BJ (cell line): Measurements from ENCODE around the gene ACTR3C. TPM values are rescaled to one million over a fixed set of nuclear protein-coding genes. Genes with fewer than 3 reads are reported as not detected.

ENCODE experiments used
- CTCF ChIA-PET: fragments of 350-600 bp; formaldehyde crosslinking; extraction: SDS; loops from one replicate; lab custom pipeline; 2021; ENCODE audit warnings: antibody characterized with exemption, inconsistent platforms; lab: Yijun Ruan, JAX
- POLR2A ChIA-PET: fragments of 300-600 bp; sonication (Branson Sonifier 250); formaldehyde crosslinking; extraction: SDS; loops from one replicate; lab custom pipeline; 2021; ENCODE audit warnings: antibody characterized with exemption; lab: Charles Lee
- DNase-seq: peaks from one replicate; pipeline ENCODE4 v3.0.0-alpha.2; 2011; ENCODE audit warnings: low read depth
- H3K27me3 ChIP-seq: 2 replicates; pipeline ENCODE4 v1.6.0; 2011; ENCODE audit warnings: low read length; ENCODE audit not compliant: control insufficient read depth, insufficient read depth
- H3K36me3 ChIP-seq: 2 replicates; pipeline ENCODE4 v1.5.1; 2011; ENCODE audit warnings: low read length; ENCODE audit not compliant: control insufficient read depth, insufficient read depth
- H3K4me3 ChIP-seq: 2 replicates; pipeline ENCODE4 v1.5.1; 2011; ENCODE audit warnings: low read depth, mild to moderate bottlenecking, control low read depth, low read length
- polyA plus RNA-seq: library from polyadenylated mRNA; depleted of rRNA; stranded (reverse); fragments of >200 nt; gene quantifications from 2 replicates; pipeline ENCODE4 v1.2.3, GENCODE V29; 2011
- TF ChIP-seq, protein P1 (sequence below): IDR thresholded peaks from 2 replicates; pipeline ENCODE4 v1.5.1; 2011; ENCODE audit warnings: low read depth, mild to moderate bottlenecking, control low read depth, inconsistent platforms, low read length, moderate library complexity; ENCODE audit not compliant: insufficient read depth

Gene ACTR3C
- polyA plus RNA-seq, 1 experiment, result 0.60 TPM

GRCh38 chr7:150332852-150333635 lies 9.7 kb upstream of the ACTR3C start:
- Histone ChIP-seq H3K4me3 (no peak overlapping the region), H3K36me3 (no peaks in the 10 kb centered on the region), H3K27me3 (no peaks in the 10 kb centered on the region)
- ChIA-PET CTCF (no interaction called here), POLR2A (no interaction called here)
- DNase-seq, result no peak
- TF ChIP-seq, protein P1, sequence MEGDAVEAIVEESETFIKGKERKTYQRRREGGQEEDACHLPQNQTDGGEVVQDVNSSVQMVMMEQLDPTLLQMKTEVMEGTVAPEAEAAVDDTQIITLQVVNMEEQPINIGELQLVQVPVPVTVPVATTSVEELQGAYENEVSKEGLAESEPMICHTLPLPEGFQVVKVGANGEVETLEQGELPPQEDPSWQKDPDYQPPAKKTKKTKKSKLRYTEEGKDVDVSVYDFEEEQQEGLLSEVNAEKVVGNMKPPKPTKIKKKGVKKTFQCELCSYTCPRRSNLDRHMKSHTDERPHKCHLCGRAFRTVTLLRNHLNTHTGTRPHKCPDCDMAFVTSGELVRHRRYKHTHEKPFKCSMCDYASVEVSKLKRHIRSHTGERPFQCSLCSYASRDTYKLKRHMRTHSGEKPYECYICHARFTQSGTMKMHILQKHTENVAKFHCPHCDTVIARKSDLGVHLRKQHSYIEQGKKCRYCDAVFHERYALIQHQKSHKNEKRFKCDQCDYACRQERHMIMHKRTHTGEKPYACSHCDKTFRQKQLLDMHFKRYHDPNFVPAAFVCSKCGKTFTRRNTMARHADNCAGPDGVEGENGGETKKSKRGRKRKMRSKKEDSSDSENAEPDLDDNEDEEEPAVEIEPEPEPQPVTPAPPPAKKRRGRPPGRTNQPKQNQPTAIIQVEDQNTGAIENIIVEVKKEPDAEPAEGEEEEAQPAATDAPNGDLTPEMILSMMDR, result no peak

- Histone ChIP-seq H3K36me3 (no peaks in the 10 kb centered on the region), H3K4me3 (no peak overlapping the region), H3K27me3 (no peaks in the 10 kb centered on the region)
- TF ChIP-seq, protein P1, result no peak
- POLR2A ChIA-PET, result no interaction called here
- DNase-seq, result no peak
- CTCF ChIA-PET, result interaction anchor here (1.2 kb wide), 1 partner anchor 119 kb away, joined by 3 read pairs; no protein-coding TSS in a partner anchor
Observed at GRCh38 chr7:150330211-150330885, 7.0 kb upstream of the ACTR3C start.

- ChIA-PET CTCF (interaction anchor here (1.2 kb wide), 1 partner anchor 119 kb away, joined by 3 read pairs; no protein-coding TSS in a partner anchor), POLR2A (no interaction called here)
- no peaks in the 10 kb centered on the region for H3K27me3 ChIP-seq
- H3K36me3 ChIP-seq, result no peaks in the 10 kb centered on the region
- TF ChIP-seq, protein P1, result no peak
- DNase-seq, result no peak
- no peak overlapping the region for H3K4me3 ChIP-seq
Observed at GRCh38 chr7:150329331-150330120, 6.2 kb upstream of the ACTR3C start.

GRCh38 chr7:150327308-150327707 lies 4.0 kb upstream of the ACTR3C start:
- DNase-seq, result no peak
- TF ChIP-seq, protein P1, result no peak
- Histone ChIP-seq H3K27me3 (no peaks in the 10 kb centered on the region), H3K4me3 (no peak overlapping the region), H3K36me3 (no peaks in the 10 kb centered on the region)
- POLR2A ChIA-PET, result no interaction called here
- CTCF ChIA-PET, result no interaction called here
